GDM1 (cell line): ENCODE results near the gene PMS1.
"Not testable (repeated sequence)": the region's sequence is repeated elsewhere in the genome, so short reads cannot be mapped to it uniquely, and the experiment has no call there.

Experiments used
- DNase-seq: peaks from one replicate; lab custom pipeline; 2025; lab: John Stamatoyannopoulos, UW

PMS1 gene

GRCh38 chr2:189865826-189866225 lies 81.6 kb downstream of the PMS1 start:
- peak; percentile 4 for DNase-seq

GRCh38 chr2:189866296-189866695 lies 82.0 kb downstream of the PMS1 start:
- no peak for DNase-seq

GRCh38 chr2:189868896-189869295 lies 84.6 kb downstream of the PMS1 start:
- DNase-seq: no peak

- no peak for DNase-seq
Measured at GRCh38 chr2:189870381-189871085, 86.3 kb downstream of the PMS1 start.

GRCh38 chr2:189873696-189874095 lies 89.4 kb downstream of the PMS1 start:
- DNase-seq: no peak

- no peak for DNase-seq
Measured at GRCh38 chr2:189874586-189875320, 90.5 kb downstream of the PMS1 start.

- DNase-seq: no peak
Measured at GRCh38 chr2:189876271-189876670, 92.0 kb downstream of the PMS1 start.

GRCh38 chr2:189879716-189880081 lies 95.4 kb downstream of the PMS1 start:
- DNase-seq: no peak

- DNase-seq: no peak
Measured at GRCh38 chr2:189880429-189880828, 96.2 kb downstream of the PMS1 start.

- DNase-seq: no peak
Measured at GRCh38 chr2:189880832-189881492, 96.7 kb downstream of the PMS1 start.

GRCh38 chr2:189885368-189885767 lies 101.1 kb downstream of the PMS1 start:
- no peak for DNase-seq

GRCh38 chr2:189892546-189893294 lies 108.5 kb downstream of the PMS1 start:
- DNase-seq: not testable (repeated sequence)

GRCh38 chr2:189896809-189897208 lies 112.6 kb downstream of the PMS1 start:
- no peak for DNase-seq

- DNase-seq: no peak
Measured at GRCh38 chr2:189899101-189899500, 114.9 kb downstream of the PMS1 start.

GRCh38 chr2:189900726-189901125 lies 116.5 kb downstream of the PMS1 start:
- DNase-seq: no peak

- DNase-seq: no peak
Measured at GRCh38 chr2:189901664-189902063, 117.4 kb downstream of the PMS1 start.

GRCh38 chr2:189913821-189914220 lies 129.6 kb downstream of the PMS1 start:
- no peak for DNase-seq

- DNase-seq: no peak
Measured at GRCh38 chr2:189916651-189917050, 132.4 kb downstream of the PMS1 start.
